ENCODE data around the gene FGFR3. TPM values are rescaled to one million over a fixed set of nuclear protein-coding genes. Genes with fewer than 3 reads are reported as not detected.

Gene FGFR3
- total RNA-seq, 2 experiments from 2014 or later: 0.21 to 0.27 TPM

- ChIA-PET POLR2A (no interaction called here), CTCF (interaction anchor here (1.4 kb wide), 1 partner anchor 37 kb away, joined by 3 read pairs; no protein-coding TSS in a partner anchor)
- no peaks in the 10 kb centered on the region for H3K4me1 Mint-ChIP-seq (ENCODE audit: low read depth)
- no peaks in the 10 kb centered on the region for H3K27me3 Mint-ChIP-seq
- intact Hi-C loops (cut with micrococcal nuclease): no loop called here
- H3K27ac Mint-ChIP-seq: no peak overlapping the region
- no peak for DNase-seq
- H3K36me3 Mint-ChIP-seq: no peaks in the 10 kb centered on the region
- H3K9me3 Mint-ChIP-seq: no peaks in the 10 kb centered on the region
- H3K4me3 Mint-ChIP-seq: no peak overlapping the region
These were observed 7.5 kb upstream of the FGFR3 start for GRCh38 chr4:1785592-1785991.

- no peaks in the 10 kb centered on the region for H3K4me1 Mint-ChIP-seq (ENCODE audit: low read depth)
- peaks cover 2% of the 10 kb centered on the region for H3K27me3 Mint-ChIP-seq
- CTCF ChIA-PET: no interaction called here
- POLR2A ChIA-PET: no interaction called here
- H3K36me3 Mint-ChIP-seq: no peaks in the 10 kb centered on the region
- H3K9me3 Mint-ChIP-seq: no peaks in the 10 kb centered on the region
- no peak overlapping the region for H3K27ac Mint-ChIP-seq
- intact Hi-C loops (cut with micrococcal nuclease): no loop called here
- DNase-seq: no peak
- H3K4me3 Mint-ChIP-seq: no peak overlapping the region
These were observed 6.3 kb upstream of the FGFR3 start for GRCh38 chr4:1786544-1787362.

GRCh38 chr4:1787411-1788077, 5.5 kb upstream of the FGFR3 start:
- H3K36me3 Mint-ChIP-seq: no peaks in the 10 kb centered on the region
- POLR2A ChIA-PET: no interaction called here
- H3K9me3 Mint-ChIP-seq: no peaks in the 10 kb centered on the region
- H3K4me1 Mint-ChIP-seq (ENCODE audit: low read depth): no peaks in the 10 kb centered on the region
- H3K4me3 Mint-ChIP-seq: no peak overlapping the region
- H3K27ac Mint-ChIP-seq: no peak overlapping the region
- intact Hi-C loops (cut with micrococcal nuclease): no loop called here
- DNase-seq: no peak
- CTCF ChIA-PET: interaction anchor here (1.0 kb wide), 1 partner anchor 22 kb away, joined by 3 read pairs; no protein-coding TSS in a partner anchor
- peaks cover 2% of the 10 kb centered on the region for H3K27me3 Mint-ChIP-seq

- DNase-seq: no peak
- ChIA-PET POLR2A (no interaction called here), CTCF (interaction anchor here (0.7 to 1.0 kb wide), 3 partner anchors 21 to 95 kb away, joined by 3 to 4 read pairs (median 3); no protein-coding TSS in a partner anchor)
- no peak overlapping the region for H3K4me3 Mint-ChIP-seq
- intact Hi-C loops (cut with micrococcal nuclease): no loop called here
- H3K27ac Mint-ChIP-seq: no peak overlapping the region
- H3K36me3 Mint-ChIP-seq: no peaks in the 10 kb centered on the region
- no peaks in the 10 kb centered on the region for H3K4me1 Mint-ChIP-seq (ENCODE audit: low read depth)
- peaks cover 2% of the 10 kb centered on the region for H3K27me3 Mint-ChIP-seq
- no peaks in the 10 kb centered on the region for H3K9me3 Mint-ChIP-seq
These were observed 4.7 kb upstream of the FGFR3 start for GRCh38 chr4:1788254-1788973.

- H3K27me3 Mint-ChIP-seq: peaks cover 2% of the 10 kb centered on the region
- POLR2A ChIA-PET: no interaction called here
- no peak for DNase-seq
- no peaks in the 10 kb centered on the region for H3K9me3 Mint-ChIP-seq
- no peak overlapping the region for H3K4me3 Mint-ChIP-seq
- intact Hi-C loops (cut with micrococcal nuclease): no loop called here
- CTCF ChIA-PET: interaction anchor here (0.6 kb wide), 1 partner anchor 19 kb away, joined by 3 read pairs; no protein-coding TSS in a partner anchor
- no peak overlapping the region for H3K27ac Mint-ChIP-seq
- no peaks in the 10 kb centered on the region for H3K36me3 Mint-ChIP-seq
- no peaks in the 10 kb centered on the region for H3K4me1 Mint-ChIP-seq (ENCODE audit: low read depth)
These were observed 3.5 kb upstream of the FGFR3 start for GRCh38 chr4:1789552-1789951.

GRCh38 chr4:1790005-1790404, 3.1 kb upstream of the FGFR3 start:
- Mint-ChIP-seq H3K36me3 (no peaks in the 10 kb centered on the region), H3K4me3 (no peak overlapping the region)
- intact Hi-C loops (cut with micrococcal nuclease): loop anchor here (5.0 kb wide), 1 partner anchor 43 kb away; no protein-coding TSS in a partner anchor

GRCh38 chr4:1792158-1792831, 798 bp upstream of the FGFR3 start:
- H3K27ac Mint-ChIP-seq: no peak overlapping the region
- CTCF ChIA-PET: interaction anchor here (1.6 kb wide), 1 partner anchor 18 kb away, joined by 3 read pairs; no protein-coding TSS in a partner anchor

More at GRCh38 chr4:1790005-1790404, 3.1 kb upstream of the FGFR3 start:
- Mint-ChIP-seq H3K4me1 (ENCODE audit: low read depth) (no peaks in the 10 kb centered on the region), H3K27ac (no peak overlapping the region), H3K27me3 (peaks cover 2% of the 10 kb centered on the region), H3K9me3 (no peaks in the 10 kb centered on the region)
- ChIA-PET CTCF (no interaction called here), POLR2A (no interaction called here)
- DNase-seq: no peak

GRCh38 chr4:1793496-1793840, 375 bp downstream of the FGFR3 start:
- H3K36me3 Mint-ChIP-seq: no peaks in the 10 kb centered on the region
- DNase-seq: peak; percentile 47
- no peak overlapping the region for H3K4me3 Mint-ChIP-seq
- peaks cover 13% of the 10 kb centered on the region for H3K27me3 Mint-ChIP-seq
- no peak overlapping the region for H3K27ac Mint-ChIP-seq
- no peaks in the 10 kb centered on the region for H3K4me1 Mint-ChIP-seq (ENCODE audit: low read depth)
- H3K9me3 Mint-ChIP-seq: no peaks in the 10 kb centered on the region
- intact Hi-C loops (cut with micrococcal nuclease): loop anchor here (5.0 kb wide), 1 partner anchor 46 kb away; no protein-coding TSS in a partner anchor
- ChIA-PET CTCF (interaction anchor here (1.3 to 2.5 kb wide), 3 partner anchors 9 to 45 kb away, joined by 3 to 9 read pairs (median 6); no protein-coding TSS in a partner anchor), POLR2A (no interaction called here)

More at GRCh38 chr4:1792158-1792831, 798 bp upstream of the FGFR3 start:
- Mint-ChIP-seq H3K27me3 (peaks cover 13% of the 10 kb centered on the region), H3K4me3 (no peak overlapping the region), H3K4me1 (ENCODE audit: low read depth) (no peaks in the 10 kb centered on the region), H3K36me3 (no peaks in the 10 kb centered on the region), H3K9me3 (no peaks in the 10 kb centered on the region)
- DNase-seq: no peak
- POLR2A ChIA-PET: no interaction called here
- intact Hi-C loops (cut with micrococcal nuclease): loop anchor here (5.0 kb wide), 1 partner anchor 45 kb away; no protein-coding TSS in a partner anchor

GRCh38 chr4:1793940-1794808, 1.1 kb downstream of the FGFR3 start:
- Mint-ChIP-seq H3K27ac (no peak overlapping the region), H3K9me3 (no peaks in the 10 kb centered on the region), H3K27me3 (peaks cover 13% of the 10 kb centered on the region), H3K4me3 (no peak overlapping the region), H3K4me1 (ENCODE audit: low read depth) (no peaks in the 10 kb centered on the region), H3K36me3 (no peaks in the 10 kb centered on the region)
- POLR2A ChIA-PET: no interaction called here
- intact Hi-C loops (cut with micrococcal nuclease): loop anchor here (5.0 kb wide), 1 partner anchor 47 kb away; no protein-coding TSS in a partner anchor
- no peak for DNase-seq
- CTCF ChIA-PET: interaction anchor here (1.3 to 2.5 kb wide), 3 partner anchors 10 to 46 kb away, joined by 3 to 9 read pairs (median 6); no protein-coding TSS in a partner anchor

GRCh38 chr4:1794809-1795298, 1.8 kb downstream of the FGFR3 start:
- no peak for DNase-seq
- Mint-ChIP-seq H3K27me3 (peaks cover 13% of the 10 kb centered on the region), H3K36me3 (no peaks in the 10 kb centered on the region), H3K9me3 (no peaks in the 10 kb centered on the region), H3K27ac (no peak overlapping the region), H3K4me3 (no peak overlapping the region), H3K4me1 (ENCODE audit: low read depth) (no peaks in the 10 kb centered on the region)
- POLR2A ChIA-PET: no interaction called here
- CTCF ChIA-PET: interaction anchor here (1.6 to 2.5 kb wide), 2 partner anchors 15 to 46 kb away, joined by 6 to 9 read pairs; no protein-coding TSS in a partner anchor
- intact Hi-C loops (cut with micrococcal nuclease): loop anchor here (5.0 kb wide), 1 partner anchor 48 kb away; no protein-coding TSS in a partner anchor

All from activated CD4-positive, alpha-beta memory T cell treated with anti-CD3 and anti-CD28 coated beads for 36 hours (primary cell).